ENCODE data around the gene TPO. TPM values are rescaled to one million over a fixed set of nuclear protein-coding genes. Genes with fewer than 3 reads are reported as not detected.
A peak's percentile ranks its signal among the peaks of the same experiment; 100 is the strongest.

The TPO gene
- total and polyA plus RNA-seq, 8 donors: 0.19 to 8.2 (median 0.49) TPM; not detected in 1

DNA sequence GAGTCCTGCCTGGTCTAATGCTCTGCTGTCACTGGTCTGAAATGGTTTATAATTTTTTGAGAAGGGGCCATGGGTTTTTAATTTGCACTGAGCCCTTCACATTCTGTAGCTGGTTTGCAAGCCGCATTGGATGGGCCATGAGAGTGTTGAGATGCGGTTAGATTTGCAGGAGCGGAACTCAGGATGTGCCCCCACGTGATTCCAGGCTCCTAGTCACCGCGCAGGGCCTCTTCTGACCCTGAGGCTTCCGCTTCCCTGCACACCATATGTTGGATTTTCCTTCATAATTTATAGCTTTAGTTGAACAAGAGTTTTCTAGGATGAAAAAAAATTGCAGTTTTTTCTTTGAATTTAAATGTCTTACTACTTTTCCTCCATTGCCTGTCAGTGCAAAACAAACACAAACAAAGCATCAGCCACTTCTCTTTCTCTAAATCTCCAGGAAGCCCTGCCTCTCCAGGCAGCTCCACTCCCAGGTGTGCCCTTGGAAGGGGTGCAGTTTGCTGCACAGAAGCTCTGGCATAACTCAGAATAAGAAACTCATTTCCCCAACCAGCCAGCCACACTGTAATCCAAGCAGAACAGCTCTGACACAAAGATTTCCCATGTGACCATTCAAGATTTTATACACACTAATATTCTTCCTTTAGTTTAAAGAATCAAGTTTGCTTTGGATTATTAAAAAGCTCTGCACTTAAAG is 18.4 kb upstream of the TPO start:
- ATAC-seq (peak in 1 of 4 donors; percentile 63), FAIRE-seq (no peak), DNase-seq (no peak)
- Histone ChIP-seq H3K9me3 (no peaks in the 10 kb centered on the region), H3K36me3 (no peaks in the 10 kb centered on the region), H3K4me3 (no peak overlapping the region), H3K4me1 (peaks cover 0 to 9% (median 5%) of the 10 kb centered on the region in 3 donors), H3K27ac (no peak overlapping the region), H3K27me3 (no peaks in the 10 kb centered on the region)
- intact Hi-C loops (cut with DNase I): no loop called here
- TF ChIP-seq, protein P1, sequence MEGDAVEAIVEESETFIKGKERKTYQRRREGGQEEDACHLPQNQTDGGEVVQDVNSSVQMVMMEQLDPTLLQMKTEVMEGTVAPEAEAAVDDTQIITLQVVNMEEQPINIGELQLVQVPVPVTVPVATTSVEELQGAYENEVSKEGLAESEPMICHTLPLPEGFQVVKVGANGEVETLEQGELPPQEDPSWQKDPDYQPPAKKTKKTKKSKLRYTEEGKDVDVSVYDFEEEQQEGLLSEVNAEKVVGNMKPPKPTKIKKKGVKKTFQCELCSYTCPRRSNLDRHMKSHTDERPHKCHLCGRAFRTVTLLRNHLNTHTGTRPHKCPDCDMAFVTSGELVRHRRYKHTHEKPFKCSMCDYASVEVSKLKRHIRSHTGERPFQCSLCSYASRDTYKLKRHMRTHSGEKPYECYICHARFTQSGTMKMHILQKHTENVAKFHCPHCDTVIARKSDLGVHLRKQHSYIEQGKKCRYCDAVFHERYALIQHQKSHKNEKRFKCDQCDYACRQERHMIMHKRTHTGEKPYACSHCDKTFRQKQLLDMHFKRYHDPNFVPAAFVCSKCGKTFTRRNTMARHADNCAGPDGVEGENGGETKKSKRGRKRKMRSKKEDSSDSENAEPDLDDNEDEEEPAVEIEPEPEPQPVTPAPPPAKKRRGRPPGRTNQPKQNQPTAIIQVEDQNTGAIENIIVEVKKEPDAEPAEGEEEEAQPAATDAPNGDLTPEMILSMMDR (IDR thresholded peaks at IDR 0.05): no peak
- 89 to 94% methylated on average over 7 of the region's 7 CpGs for WGBS, 2 donors

DNA sequence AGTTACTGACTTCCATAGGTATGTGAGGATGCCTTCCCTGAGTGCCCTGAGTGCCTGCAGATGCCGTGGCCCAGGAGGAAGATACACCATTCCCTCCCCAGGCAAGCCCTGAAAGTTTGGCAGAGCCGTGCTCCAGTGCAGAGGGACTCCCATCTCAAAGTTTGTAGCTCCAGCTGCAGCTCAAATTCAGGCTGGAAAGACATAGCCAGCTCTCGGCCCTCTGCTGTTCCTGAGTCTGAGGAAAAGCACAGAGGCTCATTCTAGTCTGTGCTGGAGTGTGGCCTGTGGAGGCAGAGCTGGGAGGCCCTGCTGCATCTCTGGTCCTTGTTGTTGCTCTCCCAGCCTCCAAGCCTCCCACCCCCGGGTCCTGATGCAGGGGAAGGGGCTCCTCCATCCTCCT is 15.9 kb upstream of the TPO start:
- Histone ChIP-seq H3K27ac (no peak overlapping the region), H3K4me3 (no peak overlapping the region), H3K9me3 (no peaks in the 10 kb centered on the region), H3K36me3 (no peaks in the 10 kb centered on the region), H3K27me3 (no peaks in the 10 kb centered on the region), H3K4me1 (peaks cover 0 to 9% (median 5%) of the 10 kb centered on the region in 3 donors)
- intact Hi-C loops (cut with DNase I): no loop called here
- DNase-seq (no peak), ATAC-seq (no peak), FAIRE-seq (no peak)
- TF ChIP-seq, protein P1 (IDR thresholded peaks at IDR 0.05): no peak
- WGBS, 2 donors: 66 to 70% methylated on average over 4 of the region's 4 CpGs

DNA sequence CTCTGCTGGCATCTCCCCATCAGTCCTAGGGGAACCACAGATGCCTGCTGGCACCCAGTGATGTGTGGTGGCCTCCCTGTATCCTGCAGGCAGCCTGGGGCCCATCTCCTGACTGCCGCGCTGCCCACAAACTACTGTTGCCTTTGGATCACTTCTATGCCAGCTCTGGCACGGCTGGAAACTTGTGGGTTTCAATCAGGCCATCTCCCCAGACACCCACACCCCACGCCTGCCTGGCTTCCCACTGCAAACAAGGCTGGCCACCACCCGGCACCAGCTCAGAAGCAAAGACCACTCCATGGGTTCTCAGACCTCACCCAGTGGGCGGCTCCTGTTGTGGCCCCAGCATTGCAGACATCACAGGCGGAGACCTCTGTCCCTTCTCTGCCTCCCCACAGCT is 15.1 kb upstream of the TPO start:
- peaks cover 0 to 9% (median 5%) of the 10 kb centered on the region in 3 donors for H3K4me1 ChIP-seq
- no peaks in the 10 kb centered on the region for H3K9me3 ChIP-seq
- ATAC-seq (no peak), DNase-seq (no peak), FAIRE-seq (no peak)
- no peaks in the 10 kb centered on the region for H3K36me3 ChIP-seq
- no peak overlapping the region for H3K27ac ChIP-seq
- 82 to 85% methylated on average over 7 of the region's 7 CpGs for WGBS, 2 donors
- H3K27me3 ChIP-seq: no peaks in the 10 kb centered on the region
- intact Hi-C loops (cut with DNase I): no loop called here
- TF ChIP-seq, protein P1 (IDR thresholded peaks at IDR 0.05): no peak
- no peak overlapping the region for H3K4me3 ChIP-seq

DNA sequence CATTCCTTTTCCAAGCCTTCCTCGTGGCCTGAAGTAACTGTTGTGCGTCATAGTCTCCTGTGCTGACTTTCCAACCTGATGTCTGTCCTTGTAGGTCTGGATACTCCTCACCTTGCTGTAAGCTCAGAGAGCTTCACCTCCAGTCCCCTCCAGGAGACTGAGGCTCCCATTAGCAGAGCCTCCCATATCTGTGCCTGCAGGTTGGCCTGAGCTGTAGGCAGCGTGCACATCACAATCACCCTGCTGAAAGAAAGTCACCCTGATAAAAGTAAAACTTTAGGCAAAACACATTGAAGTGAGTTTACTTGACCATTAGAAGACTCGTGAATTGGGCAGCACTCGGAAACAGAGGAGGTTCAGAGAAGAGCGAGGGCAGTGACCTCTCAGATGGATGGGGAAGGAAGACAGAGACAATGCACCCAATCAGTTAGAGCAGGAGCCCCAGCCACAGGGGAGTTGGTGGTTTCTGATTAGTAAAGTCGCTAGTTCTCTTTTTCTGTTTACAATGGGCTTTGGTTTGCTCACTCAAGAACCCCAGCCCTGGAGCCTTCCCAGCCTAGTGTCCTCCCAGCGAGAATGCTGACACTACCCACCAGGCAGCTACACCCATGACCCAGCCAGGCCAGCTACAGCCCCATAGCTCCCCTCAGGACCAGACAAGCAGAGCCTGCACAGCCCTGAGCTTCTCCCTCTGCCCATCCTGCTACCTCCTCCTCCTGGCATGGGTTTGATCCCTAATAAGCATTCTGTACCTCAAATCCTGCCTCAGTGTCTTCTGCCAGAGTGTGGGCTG is 12.1 kb upstream of the TPO start:
- intact Hi-C loops (cut with DNase I): no loop called here
- 84 to 85% methylated on average over 8 of the region's 8 CpGs for WGBS, 2 donors
- Histone ChIP-seq H3K36me3 (no peaks in the 10 kb centered on the region), H3K27me3 (no peaks in the 10 kb centered on the region), H3K27ac (no peak overlapping the region), H3K4me1 (no peaks in the 10 kb centered on the region), H3K9me3 (no peaks in the 10 kb centered on the region), H3K4me3 (no peak overlapping the region)
- TF ChIP-seq, protein P1 (IDR thresholded peaks at IDR 0.05): no peak
- DNase-seq (no peak), FAIRE-seq (no peak), ATAC-seq (no peak)

DNA sequence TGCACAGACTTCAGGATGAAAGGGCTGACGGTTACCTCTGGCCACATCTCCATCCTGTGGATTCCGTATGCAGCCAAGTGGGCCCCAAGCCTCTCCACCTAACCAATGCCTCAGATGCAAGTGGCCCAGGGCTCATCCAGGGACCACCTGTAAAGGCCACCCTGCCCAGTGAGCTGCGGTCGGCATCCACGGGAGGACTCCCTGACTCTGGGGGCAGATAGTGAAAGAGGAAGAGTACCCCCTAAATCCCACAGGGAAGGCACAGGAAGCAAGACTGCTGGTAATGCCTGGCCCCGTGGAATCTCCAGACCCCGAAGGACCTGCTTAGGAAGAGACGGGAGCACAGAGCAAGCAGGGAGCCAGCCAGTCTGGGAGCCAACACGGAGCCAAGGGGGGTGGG is 11.2 kb upstream of the TPO start:
- FAIRE-seq (no peak), DNase-seq (no peak), ATAC-seq (no peak)
- no peaks in the 10 kb centered on the region for H3K36me3 ChIP-seq
- no peak overlapping the region for H3K27ac ChIP-seq
- intact Hi-C loops (cut with DNase I): no loop called here
- no peaks in the 10 kb centered on the region for H3K27me3 ChIP-seq
- 84 to 90% methylated on average over 9 of the region's 9 CpGs for WGBS, 2 donors
- no peaks in the 10 kb centered on the region for H3K4me1 ChIP-seq
- TF ChIP-seq, protein P1 (IDR thresholded peaks at IDR 0.05): no peak
- no peak overlapping the region for H3K4me3 ChIP-seq
- no peaks in the 10 kb centered on the region for H3K9me3 ChIP-seq

All from pancreas (tissue), 10 donors.